Measurements from ENCODE around the gene IL18RAP.

IL18RAP gene, protein sequence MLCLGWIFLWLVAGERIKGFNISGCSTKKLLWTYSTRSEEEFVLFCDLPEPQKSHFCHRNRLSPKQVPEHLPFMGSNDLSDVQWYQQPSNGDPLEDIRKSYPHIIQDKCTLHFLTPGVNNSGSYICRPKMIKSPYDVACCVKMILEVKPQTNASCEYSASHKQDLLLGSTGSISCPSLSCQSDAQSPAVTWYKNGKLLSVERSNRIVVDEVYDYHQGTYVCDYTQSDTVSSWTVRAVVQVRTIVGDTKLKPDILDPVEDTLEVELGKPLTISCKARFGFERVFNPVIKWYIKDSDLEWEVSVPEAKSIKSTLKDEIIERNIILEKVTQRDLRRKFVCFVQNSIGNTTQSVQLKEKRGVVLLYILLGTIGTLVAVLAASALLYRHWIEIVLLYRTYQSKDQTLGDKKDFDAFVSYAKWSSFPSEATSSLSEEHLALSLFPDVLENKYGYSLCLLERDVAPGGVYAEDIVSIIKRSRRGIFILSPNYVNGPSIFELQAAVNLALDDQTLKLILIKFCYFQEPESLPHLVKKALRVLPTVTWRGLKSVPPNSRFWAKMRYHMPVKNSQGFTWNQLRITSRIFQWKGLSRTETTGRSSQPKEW

DNA sequence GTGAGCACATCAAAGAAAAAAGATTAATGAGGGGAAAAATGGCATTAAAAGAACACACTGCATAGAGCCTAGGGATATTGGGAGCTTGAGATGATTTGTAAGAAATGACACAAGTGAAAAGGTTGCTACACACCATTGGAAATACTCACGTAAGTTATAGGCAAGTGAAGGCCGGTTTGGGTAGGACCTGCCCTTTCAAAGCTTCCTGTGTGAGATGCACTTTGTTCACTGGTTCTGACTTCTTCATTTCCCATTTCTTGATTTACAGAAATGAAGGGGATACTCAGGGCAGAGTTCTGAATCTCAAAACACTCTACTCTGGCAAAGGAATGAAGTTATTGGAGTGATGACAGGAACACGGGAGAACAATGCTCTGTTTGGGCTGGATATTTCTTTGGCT is at the start of gene IL18RAP:
IL18RAP (plus strand) TSS at position 251 of the 400 bp plus-strand sequence; CDS start at position 369, 118 bp downstream.
- no peak for DNase-seq (ENCODE audit: low spot score)

DNA sequence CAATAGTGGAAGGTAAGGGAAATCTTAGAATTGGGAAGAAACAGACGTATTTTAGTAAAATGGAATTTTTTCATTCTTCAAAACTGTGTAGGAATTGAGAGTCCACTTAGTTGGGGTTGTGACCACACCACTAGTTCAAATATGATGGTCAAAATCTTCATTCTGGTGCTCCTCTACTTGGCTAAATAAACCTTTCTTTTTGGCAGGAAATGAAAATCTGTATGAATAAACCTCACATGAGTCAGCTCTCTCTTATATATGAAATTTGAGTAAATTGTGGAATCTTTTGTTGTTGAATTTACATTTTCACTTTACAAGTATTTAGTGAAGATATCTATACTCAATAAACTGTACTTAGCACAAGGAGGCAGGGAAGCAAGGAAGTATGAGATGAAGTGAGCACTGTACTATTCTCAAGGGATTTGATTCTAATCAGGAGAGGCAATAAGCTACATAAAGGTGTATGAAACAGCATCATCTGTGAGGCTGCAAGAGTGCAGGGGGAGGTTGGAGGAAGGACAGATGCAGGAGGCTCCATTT is 46.8 kb upstream of the IL18RAP start:
- DNase-seq (ENCODE audit: low spot score) = no peak

GRCh38 chr2:102383722-102384121 is 39.2 kb upstream of the IL18RAP start:
- DNase-seq (ENCODE audit: low spot score) = no peak

DNA sequence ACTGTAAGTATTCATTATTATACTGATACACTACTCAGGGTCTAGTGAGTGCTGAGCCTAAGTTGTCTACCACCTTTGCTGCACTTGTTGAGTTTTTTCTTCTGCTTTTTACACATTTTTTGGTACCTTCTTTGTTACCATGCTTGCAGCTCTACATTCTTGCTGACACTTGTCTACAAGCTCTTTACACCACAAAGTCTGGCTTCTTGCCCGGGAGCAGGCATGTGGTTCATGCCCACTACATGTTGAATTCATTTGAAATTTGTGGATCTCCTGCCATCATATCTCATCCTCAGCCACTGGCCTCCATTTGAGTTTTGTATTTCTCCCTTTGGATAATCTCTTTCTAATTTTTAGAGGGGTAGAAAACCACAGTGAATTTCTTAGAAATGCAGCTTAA is 37.4 kb upstream of the IL18RAP start:
- DNase-seq (ENCODE audit: low spot score) = no peak

- DNase-seq (ENCODE audit: low spot score) = no peak
Measured at GRCh38 chr2:102386004-102386403, 37.0 kb upstream of the IL18RAP start.

DNA sequence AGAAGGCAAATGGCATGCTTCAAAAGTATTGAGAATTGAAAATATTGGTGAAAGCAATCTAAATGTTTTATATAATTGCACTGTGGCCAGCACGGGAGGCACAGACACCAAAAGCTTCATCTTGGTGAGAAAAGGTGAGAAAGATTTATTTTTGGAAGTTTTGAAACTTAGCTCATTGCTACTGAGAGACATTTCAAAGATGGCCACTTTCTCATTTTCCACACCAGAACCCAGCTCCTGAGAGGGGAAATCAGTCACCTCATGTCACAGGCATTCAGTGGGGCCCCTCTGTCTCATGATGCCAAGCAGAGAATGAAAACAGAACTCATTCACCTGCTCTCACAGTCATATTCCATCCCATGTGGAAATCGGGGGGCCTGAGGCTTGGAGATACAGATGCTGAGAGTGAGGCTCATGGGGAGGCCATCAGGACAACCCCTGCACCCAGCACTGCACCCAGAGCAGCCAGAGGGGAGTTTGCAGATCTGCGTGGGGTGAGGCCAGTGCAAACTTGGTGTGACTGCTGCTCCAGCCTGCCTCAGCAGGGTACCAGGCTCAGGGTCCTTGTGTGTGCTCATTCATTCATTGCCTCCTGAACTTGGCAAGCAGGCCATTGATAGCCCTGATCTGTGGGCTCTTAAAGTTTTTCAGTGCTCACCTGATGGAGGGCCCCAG is 36.0 kb upstream of the IL18RAP start:
- DNase-seq (ENCODE audit: low spot score) = no peak

- no peak for DNase-seq (ENCODE audit: low spot score)
Measured at GRCh38 chr2:102387763-102388546, 35.0 kb upstream of the IL18RAP start.

DNA sequence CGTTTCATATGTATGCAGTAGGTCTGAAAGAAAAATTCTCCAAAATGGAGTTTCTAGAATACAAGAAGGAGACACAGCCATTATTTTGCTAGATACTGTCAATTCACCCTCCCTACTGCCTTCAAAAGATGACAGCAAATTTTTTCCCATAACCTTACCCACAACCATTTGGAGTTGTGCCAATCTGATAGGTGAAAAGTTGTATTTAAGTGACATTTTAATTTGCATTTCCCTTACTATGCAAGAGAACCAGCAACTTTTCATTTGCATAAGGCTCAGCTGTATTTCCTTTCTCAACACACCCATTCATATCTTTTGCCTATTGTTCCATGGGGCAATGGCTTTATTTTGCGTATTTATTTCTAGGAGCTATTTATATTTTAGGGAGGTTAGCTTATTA is 31.4 kb upstream of the IL18RAP start:
- no peak for DNase-seq (ENCODE audit: low spot score)

DNA sequence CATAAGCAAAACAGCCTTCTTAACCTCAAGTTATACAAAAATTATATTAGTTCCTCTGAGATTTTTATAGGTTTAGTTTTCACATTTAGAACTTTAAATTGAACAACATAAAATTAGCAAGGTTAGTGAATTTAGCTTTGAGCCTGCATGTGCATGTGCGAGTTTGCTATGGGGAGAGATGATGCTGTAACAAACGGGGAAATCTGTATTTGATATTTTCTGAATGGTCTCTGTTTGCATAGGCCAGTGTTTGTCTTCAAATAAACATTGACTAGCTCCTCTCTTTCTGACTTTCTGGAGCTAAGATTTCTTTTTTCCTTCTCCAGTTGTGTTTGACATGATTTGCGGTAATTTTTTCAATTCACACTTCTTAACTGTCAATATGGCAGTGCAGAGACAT is 30.9 kb upstream of the IL18RAP start:
- no peak for DNase-seq (ENCODE audit: low spot score)

DNA sequence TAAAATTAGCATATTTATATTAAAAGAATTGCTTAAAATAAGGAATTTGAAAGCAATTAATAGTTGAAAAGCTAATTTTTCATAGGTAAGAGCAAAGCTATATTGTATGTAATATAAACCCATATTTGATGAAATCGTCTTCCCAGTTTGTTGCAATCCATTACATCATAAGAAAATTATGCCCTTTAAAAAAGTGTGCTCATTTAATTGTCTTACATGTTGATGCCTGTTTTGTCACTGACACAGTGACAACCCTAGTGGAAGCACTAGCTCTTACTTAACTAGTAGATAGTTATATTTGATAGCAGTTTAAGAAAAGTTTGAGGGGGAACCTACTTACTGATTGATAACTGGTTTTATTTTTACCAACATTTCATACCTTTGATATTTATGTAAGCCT is 30.0 kb upstream of the IL18RAP start:
- DNase-seq (ENCODE audit: low spot score) = no peak

DNA sequence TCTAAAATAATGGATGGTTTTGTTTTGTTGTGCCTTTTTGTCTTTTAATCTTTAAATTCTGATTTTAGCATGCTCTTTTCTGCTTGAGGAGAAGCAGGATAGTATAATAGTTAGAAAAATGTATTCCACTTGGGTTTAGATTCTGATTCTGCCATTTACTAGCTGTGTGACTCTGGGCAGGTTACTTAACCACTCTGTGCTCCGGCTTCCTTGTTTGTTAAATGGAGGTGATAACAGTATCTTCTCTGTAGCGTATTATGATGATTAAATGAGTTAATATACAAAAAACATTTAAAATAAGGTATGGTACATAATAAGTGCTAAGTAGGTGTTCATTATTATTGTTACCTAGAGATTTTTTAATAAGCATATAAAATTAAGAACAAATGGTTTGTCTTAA is 26.9 kb upstream of the IL18RAP start:
- no peak for DNase-seq (ENCODE audit: low spot score)

DNA sequence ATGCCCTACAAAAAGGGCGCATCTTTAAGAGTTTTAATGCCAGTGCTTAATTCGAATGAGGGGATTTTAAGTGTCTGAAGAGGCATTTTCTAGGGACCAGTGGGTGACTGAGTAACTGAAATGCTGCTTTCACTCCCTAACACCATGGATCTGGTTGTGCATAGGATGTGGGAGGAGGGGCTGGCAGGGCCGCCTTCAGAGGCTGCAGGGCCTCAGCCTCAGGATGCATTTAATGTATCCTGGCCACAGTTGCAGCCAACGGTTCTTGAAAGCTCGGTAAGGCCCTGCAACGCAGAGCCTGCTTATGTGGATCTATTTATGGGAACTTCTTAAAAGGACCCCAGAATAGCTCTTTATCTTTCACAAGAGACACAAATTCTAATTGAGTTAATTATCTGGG is 25.8 kb upstream of the IL18RAP start:
- DNase-seq (ENCODE audit: low spot score) = peak; percentile 28

- DNase-seq (ENCODE audit: low spot score) = no peak
Measured at GRCh38 chr2:102399499-102400141, 23.3 kb upstream of the IL18RAP start.

DNA sequence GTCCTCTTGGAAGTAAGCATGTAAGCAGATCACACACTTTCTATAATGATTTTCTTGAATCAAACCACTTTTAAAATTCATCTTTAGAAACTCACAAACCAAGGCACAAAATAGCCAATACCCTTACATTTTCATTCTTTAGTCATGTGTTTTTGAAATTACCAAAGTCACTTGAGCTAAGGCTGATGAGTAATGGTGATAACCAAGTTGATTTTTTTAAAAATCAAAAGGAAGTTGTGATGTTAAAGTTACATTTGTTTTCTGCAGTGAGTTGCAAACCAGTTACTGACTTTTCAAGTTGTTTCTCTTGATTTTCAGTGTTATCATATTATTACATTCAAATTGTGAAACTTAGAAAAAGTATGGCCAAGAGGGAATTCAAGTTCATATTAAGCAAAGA is 21.5 kb upstream of the IL18RAP start:
- DNase-seq (ENCODE audit: low spot score) = no peak

DNA sequence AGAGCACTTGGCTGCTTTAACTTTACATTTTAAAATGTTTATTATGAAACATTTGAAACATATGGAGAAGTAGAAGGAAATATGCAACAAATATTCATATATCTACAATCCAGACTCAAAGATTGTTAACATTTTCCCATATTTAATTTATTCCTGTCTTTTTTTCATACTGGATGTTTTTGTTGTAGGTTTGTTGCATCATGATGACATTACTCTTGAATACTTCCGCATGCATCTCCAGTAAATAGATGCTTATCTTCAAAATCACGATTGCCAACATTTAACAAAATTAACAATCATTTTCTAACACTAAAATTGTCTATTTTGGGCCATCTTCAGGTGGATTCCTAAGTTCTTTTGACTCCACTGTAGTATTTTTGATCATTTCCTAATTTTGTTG is 21.1 kb upstream of the IL18RAP start:
- DNase-seq (ENCODE audit: low spot score) = no peak

- DNase-seq (ENCODE audit: low spot score) = no peak
Measured at GRCh38 chr2:102410952-102411351, 12.0 kb upstream of the IL18RAP start.

DNA sequence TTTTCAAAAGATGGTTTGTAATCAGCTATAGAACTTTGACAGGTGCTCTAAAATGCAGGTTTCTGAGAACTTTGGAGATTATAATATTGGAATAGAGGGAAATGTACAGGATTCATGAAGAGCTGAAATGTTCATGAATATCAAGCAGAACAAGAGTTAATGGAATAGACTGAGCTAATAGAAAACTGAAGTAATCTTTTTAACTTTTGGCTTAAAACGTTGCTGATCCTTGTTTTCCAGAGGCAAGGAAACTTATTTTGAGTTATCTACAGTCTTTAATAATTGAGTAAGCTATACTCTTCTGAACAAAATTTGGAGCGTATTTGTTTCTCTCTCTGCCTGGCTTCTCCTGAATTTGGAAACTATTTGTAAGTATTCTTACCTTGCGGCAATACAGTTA is 10.8 kb upstream of the IL18RAP start:
- no peak for DNase-seq (ENCODE audit: low spot score)

DNA sequence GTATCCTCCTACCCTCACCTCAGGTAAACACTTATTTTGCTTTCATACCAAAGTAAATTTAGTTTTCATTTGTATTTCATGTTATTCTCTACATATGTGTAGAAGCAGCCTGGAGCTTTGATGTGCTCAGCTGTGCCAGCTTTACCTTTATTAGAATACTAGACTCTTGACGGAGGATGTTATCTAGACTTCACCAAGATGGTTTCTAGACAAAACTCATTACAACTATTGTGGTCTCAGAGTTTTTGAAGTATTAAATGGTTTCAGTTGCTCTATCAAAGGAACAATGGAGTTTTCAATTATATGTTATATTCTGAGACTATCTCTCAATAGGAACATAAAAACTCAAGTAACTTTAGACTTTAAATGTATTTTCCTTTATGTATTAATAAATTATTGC is 5.0 kb upstream of the IL18RAP start:
- DNase-seq (ENCODE audit: low spot score) = no peak

- no peak for DNase-seq (ENCODE audit: low spot score)
Measured at GRCh38 chr2:102418421-102418961, 4.5 kb upstream of the IL18RAP start.

GRCh38 chr2:102420290-102420689 is 2.7 kb upstream of the IL18RAP start:
- no peak for DNase-seq (ENCODE audit: low spot score)

Measured in iPS-NIHi11 (cell line).